Measurements from ENCODE around the gene PTP4A1. TPM values are rescaled to one million over a fixed set of nuclear protein-coding genes. Genes with fewer than 3 reads are reported as not detected.

PTP4A1 gene
- total and polyA plus RNA-seq, 2 of the 13 experiments (the other 11 are each of a cell fraction or from before 2014, with no cell fraction given), result 141 to 376 TPM

DNA sequence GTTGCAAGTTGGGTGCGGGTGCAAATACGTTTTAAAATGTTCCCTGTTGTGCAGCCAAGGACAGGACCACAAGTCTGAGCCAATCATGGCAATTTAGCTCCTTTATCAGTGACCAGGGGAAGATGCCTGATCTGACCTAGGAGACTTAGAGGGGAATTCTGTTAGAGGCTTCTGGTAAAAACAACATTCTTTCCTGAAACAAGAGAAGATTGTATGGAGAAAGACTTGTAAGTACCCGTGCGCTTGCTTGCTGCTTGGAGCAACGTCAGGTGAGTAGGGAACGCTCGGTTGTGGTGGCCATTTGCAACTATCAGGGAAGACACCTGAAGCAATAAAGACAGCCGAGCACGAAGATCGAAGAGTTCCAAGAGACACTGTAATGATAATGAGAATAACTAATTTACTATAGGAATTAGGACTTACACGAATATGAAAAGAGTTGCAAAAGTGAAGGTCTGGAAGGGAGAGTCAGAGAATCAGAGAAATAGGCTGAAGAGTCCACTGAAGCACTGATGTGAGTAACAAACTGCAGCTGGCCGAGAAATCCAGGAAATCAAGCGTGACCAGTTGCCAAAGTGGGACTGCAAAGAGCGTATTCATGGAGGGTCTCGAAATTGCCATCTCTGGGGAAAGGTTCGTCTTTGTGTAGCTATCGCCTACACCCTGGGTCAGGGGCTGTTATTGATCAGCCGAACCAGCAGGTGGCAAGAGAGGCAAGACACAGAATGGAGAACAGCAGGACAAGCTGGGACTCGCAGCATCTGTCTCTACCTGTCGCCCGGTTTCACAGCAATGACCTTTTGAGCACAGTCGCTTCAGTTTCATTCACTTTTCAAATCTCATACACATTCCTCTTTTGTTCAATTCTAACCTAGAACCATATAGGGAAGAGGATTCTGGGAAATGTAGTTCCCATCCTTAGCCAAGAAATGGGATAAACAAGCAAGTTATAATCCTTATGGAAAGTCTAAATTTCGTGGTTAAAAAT, 26.1 kb downstream of the PTP4A1 start (continued):
- TF ChIP-seq, protein P1, sequence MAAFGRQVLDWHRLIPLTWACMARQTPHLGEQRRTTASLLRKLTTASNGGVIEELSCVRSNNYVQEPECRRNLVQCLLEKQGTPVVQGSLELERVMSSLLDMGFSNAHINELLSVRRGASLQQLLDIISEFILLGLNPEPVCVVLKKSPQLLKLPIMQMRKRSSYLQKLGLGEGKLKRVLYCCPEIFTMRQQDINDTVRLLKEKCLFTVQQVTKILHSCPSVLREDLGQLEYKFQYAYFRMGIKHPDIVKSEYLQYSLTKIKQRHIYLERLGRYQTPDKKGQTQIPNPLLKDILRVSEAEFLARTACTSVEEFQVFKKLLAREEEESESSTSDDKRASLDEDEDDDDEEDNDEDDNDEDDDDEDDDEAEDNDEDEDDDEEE (CRISPR knock-in tag; IDR thresholded peaks at IDR 0.05), result 0 out of 2 replicates have a peak, but pooled peaks have one; percentile 82
- no peak for TF ChIP-seq ZFP37 (CRISPR knock-in tag; IDR thresholded peaks at IDR 0.05; ENCODE audit: borderline replicate concordance)
- 0 out of 2 replicates have a peak, but pooled peaks have one; percentile 19 for TF ChIP-seq ZNF263 (CRISPR knock-in tag; IDR thresholded peaks at IDR 0.05)
- no peak for TF ChIP-seq ZNF562 (CRISPR knock-in tag; IDR thresholded peaks at IDR 0.05; ENCODE audit: borderline replicate concordance)
- no peak for TF ChIP-seq PRMT3 (CRISPR knock-in tag; IDR thresholded peaks at IDR 0.05; ENCODE audit: borderline replicate concordance, low read depth)
- no peak for TF ChIP-seq MAZ (IDR thresholded peaks at IDR 0.05; ENCODE audit: borderline replicate concordance, low read depth, low read length)
- TF ChIP-seq MAZ (CRISPR knock-in tag; IDR thresholded peaks at IDR 0.05; ENCODE audit: low read depth), result peak; percentile 76; the same call in 1 of the 2 replicates
- TF ChIP-seq SNRNP70 (IDR thresholded peaks at IDR 0.05; ENCODE audit: low read depth, low read length), result no peak
- TF ChIP-seq HNF4A (CRISPR knock-in tag; IDR thresholded peaks at IDR 0.05), result peak; percentile 60
- TF ChIP-seq ZNF792 (CRISPR knock-in tag; IDR thresholded peaks at IDR 0.05), result peak; percentile 66
- TF ChIP-seq TOE1 (CRISPR knock-in tag; IDR thresholded peaks at IDR 0.05), result no peak
- TF ChIP-seq THYN1 (CRISPR knock-in tag; IDR thresholded peaks at IDR 0.05; ENCODE audit: borderline replicate concordance, low read depth), result no peak
- TF ChIP-seq XRCC5 (optimal IDR thresholded peaks at IDR 0.05; ENCODE audit: low read length), result peak; percentile 77
- no peak for TF ChIP-seq ZNF577 (CRISPR knock-in tag; IDR thresholded peaks at IDR 0.05; ENCODE audit: borderline replicate concordance, low read depth)
- TF ChIP-seq FOSL2 (CRISPR knock-in tag; IDR thresholded peaks at IDR 0.05), result peak; percentile 65
- TF ChIP-seq ZNF747 (CRISPR knock-in tag; IDR thresholded peaks at IDR 0.05; ENCODE audit: borderline replicate concordance), result peak; percentile 69; the same call in 1 of the 2 replicates
- no peak for TF ChIP-seq ZNF549 (CRISPR knock-in tag; IDR thresholded peaks at IDR 0.05)
- no peak for TF ChIP-seq RFX3 (CRISPR knock-in tag; IDR thresholded peaks at IDR 0.05)
